BE2C (cell line): ENCODE data around the gene LEFTY1.
A peak's percentile ranks its signal among the peaks of the same experiment; 100 is the strongest.
"Not testable (repeated sequence)": the region's sequence is repeated elsewhere in the genome, so short reads cannot be mapped to it uniquely, and the experiment has no call there.

ENCODE experiments used
- DNase-seq: peaks from one replicate; pipeline ENCODE4 v3.0.0-alpha.2; 2020
- H3K27me3 ChIP-seq: fragments of 250-450 bp; sonication (Bioruptor Pico); 2 replicates; pipeline ENCODE4 v1.5.1; 2020; ENCODE audit warnings: mild to moderate bottlenecking
- H3K36me3 ChIP-seq: fragments of 250-450 bp; sonication (Bioruptor Pico); 2 replicates; pipeline ENCODE4 v1.5.1; 2020; ENCODE audit warnings: mild to moderate bottlenecking
- H3K4me1 ChIP-seq: fragments of 250-450 bp; sonication (Bioruptor Pico); 2 replicates; pipeline ENCODE4 v1.5.1; 2020
- H3K4me3 ChIP-seq: 2 replicates; pipeline ENCODE4 v1.5.1; 2011; ENCODE audit warnings: low read depth, low read length
- H3K9me3 ChIP-seq: fragments of 250-450 bp; sonication (Bioruptor Pico); 2 replicates; pipeline ENCODE4 v1.5.1; 2020
- TF ChIP-seq, protein P1 (sequence below): IDR thresholded peaks from 2 replicates; pipeline ENCODE4 v1.5.1; 2012; ENCODE audit warnings: mild to moderate bottlenecking, low read depth, low read length

The LEFTY1 gene

DNA sequence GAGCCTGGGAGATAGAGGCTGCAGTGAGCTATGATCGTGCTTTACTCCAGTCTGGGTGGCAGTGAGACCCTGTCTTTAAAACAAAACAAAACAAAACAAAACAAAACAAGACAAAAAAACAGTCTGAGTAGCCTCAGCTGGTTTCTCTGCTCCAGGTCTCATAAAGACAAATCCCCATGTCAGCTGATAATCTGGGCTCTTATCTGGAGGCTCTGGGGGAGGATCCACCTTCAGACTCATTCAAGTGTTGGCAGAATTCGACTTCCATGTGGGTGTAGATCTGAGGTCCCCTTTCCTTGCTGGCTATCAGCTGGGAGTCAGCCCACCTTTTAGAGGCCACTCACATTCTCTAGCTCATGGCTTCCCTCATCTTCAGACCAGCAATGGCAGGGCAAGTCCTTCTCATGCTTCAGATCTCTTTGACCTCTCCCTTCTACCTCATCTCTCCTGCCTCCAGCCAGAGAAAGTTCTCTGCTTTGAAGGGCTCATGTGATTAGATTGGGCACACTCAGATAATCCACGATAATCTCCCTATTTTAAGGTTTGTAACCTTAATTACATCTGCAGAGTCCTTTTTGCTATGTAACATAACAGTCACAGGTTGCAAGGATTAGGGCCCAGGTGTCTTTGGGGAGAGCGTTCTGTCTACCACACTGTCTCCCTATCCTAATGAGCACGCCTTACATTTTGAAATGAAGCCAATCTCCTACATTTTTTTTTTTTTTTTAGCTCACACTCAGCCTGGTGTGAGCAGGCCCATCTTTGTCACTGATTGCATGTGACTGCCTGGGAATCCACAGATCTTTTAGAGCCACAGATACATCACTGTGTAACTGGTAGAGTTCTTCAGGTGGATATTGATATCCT is 42.6 kb upstream of the LEFTY1 start:
- no peaks in the 10 kb centered on the region for H3K36me3 ChIP-seq
- no peak overlapping the region for H3K4me3 ChIP-seq
- TF ChIP-seq, protein P1, sequence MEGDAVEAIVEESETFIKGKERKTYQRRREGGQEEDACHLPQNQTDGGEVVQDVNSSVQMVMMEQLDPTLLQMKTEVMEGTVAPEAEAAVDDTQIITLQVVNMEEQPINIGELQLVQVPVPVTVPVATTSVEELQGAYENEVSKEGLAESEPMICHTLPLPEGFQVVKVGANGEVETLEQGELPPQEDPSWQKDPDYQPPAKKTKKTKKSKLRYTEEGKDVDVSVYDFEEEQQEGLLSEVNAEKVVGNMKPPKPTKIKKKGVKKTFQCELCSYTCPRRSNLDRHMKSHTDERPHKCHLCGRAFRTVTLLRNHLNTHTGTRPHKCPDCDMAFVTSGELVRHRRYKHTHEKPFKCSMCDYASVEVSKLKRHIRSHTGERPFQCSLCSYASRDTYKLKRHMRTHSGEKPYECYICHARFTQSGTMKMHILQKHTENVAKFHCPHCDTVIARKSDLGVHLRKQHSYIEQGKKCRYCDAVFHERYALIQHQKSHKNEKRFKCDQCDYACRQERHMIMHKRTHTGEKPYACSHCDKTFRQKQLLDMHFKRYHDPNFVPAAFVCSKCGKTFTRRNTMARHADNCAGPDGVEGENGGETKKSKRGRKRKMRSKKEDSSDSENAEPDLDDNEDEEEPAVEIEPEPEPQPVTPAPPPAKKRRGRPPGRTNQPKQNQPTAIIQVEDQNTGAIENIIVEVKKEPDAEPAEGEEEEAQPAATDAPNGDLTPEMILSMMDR: no peak
- H3K27me3 ChIP-seq: no peaks in the 10 kb centered on the region
- no peaks in the 10 kb centered on the region for H3K9me3 ChIP-seq
- H3K4me1 ChIP-seq: 0 out of 2 replicates have a peak, but pooled peaks cover 2% of the 10 kb centered on the region
- no peak for DNase-seq

DNA sequence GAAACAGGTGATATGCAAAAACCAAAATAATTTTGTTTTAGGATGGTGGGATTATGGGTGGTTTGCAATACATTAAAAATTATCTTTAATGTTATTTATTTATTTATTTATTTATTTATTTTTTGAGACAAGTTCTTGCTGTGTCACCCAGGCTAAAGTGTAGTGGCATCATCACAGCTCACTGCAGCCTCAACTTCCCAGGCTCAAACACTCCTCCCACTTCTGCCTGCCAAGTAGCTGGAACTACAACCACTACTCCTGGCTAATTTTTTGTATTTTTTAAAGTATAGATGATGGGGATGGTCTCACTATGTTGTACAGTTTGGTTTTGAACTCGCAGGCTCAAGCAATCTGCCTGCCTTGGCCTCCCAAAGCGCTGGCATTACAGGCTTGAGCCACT is 41.6 kb upstream of the LEFTY1 start:
- DNase-seq: no peak
- TF ChIP-seq, protein P1: no peak
- Histone ChIP-seq H3K4me1 (0 out of 2 replicates have a peak, but pooled peaks cover 2% of the 10 kb centered on the region), H3K36me3 (no peaks in the 10 kb centered on the region), H3K27me3 (no peaks in the 10 kb centered on the region), H3K4me3 (no peak overlapping the region), H3K9me3 (no peaks in the 10 kb centered on the region)

DNA sequence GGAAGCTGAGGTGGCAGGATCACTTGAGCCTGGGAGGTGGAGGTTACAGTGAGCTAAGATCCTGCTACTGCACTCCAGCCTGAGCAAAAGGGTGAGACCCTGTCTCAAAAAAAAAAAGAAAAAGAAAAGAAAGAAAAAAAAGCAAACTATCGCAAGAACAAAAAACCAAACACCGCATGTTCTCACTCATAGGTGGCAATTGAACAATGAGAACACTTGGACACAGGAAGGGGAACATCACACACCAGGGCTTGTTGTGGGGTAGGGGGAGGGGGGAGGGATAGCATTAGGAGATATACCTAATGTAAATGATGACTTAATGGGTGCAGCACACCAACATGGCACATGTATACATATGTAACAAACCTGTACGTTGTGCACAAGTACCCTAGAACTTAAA is 40.5 kb upstream of the LEFTY1 start:
- H3K4me3 ChIP-seq, H3K36me3 ChIP-seq, H3K9me3 ChIP-seq, DNase-seq, H3K4me1 ChIP-seq, H3K27me3 ChIP-seq: not testable (repeated sequence)

DNA sequence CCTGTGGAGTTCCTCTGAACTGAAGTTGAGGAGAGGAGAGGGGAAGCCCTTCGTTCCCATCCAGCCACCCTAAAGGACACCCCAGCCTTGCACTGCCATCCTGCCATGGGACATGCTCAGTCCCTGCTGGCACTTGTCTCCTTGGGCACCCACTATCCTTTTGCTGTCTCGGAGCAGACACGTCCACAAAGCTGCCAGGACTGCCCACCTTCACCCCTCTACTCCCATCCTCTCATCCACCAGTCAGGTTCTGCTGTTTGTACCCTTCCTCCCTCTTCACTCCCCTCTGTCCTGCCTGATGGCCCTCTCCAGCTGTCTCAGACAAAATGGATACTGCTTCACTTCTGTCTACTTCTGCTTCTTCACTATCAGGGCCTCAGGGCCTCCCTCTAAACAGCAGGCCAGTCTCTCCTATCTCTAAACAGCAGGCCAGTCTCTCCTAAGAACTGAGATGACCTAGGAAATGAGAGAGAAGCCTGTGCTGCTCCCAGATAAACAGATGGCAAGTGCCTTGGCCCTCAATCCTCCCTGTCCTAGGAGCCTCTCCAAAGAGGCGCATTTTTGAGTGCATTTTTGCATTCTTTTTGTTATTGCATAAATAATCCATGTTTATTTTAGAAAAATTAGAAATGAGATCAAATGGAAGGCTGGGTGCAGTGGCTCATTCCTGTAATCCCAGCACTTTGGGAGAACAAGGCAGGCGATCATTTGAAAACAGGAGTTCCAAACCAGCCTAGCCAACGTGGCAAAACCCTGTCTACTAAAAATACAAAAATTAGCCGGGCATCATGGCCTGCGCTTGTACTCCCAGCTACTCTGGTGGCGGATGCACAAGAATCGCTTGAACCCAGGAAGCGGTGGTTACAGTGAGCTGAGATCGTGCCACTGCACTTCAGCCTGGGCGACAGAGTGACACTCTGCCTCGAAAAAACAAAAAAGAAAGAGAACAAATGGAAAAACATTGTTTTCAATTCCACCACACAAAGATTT is 39.5 kb upstream of the LEFTY1 start:
- TF ChIP-seq, protein P1: no peak
- no peak for DNase-seq
- H3K4me1 ChIP-seq: 0 out of 2 replicates have a peak, but pooled peaks cover 2% of the 10 kb centered on the region
- no peaks in the 10 kb centered on the region for H3K36me3 ChIP-seq
- H3K27me3 ChIP-seq: no peaks in the 10 kb centered on the region
- no peak overlapping the region for H3K4me3 ChIP-seq
- H3K9me3 ChIP-seq: no peaks in the 10 kb centered on the region

DNA sequence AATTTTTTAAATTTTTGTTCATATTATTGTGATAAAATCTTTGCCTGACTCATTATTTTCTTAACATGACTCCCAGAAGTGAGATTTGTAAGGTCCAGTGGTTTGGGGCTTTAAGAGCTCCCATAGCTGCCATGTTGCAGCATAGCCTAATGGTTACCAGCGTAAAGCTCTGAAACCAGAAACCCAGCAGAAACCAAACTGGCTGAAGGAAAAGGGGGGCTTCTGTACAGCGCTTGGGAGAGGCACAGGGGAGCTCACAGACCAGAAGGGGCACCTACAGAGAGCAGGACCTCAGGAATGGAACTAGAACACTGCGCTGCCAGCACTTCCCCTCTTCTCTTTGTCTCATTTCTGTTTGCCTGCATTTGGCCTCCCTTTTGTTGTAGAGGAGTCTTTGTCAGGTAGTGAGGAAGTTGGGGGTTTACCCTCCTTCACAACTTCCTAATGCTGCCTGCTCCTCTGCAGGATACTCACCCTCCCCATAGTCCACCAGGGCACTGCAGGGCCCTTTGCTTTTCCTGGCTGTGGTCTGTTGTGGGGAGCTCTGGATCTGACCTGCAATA is 37.7 kb upstream of the LEFTY1 start:
- no peaks in the 10 kb centered on the region for H3K27me3 ChIP-seq
- DNase-seq: no peak
- H3K36me3 ChIP-seq: peaks cover 10% of the 10 kb centered on the region
- H3K9me3 ChIP-seq: no peaks in the 10 kb centered on the region
- H3K4me3 ChIP-seq: no peak overlapping the region
- TF ChIP-seq, protein P1: no peak
- H3K4me1 ChIP-seq: peaks cover 5% of the 10 kb centered on the region; the same call in 1 of the 2 replicates

DNA sequence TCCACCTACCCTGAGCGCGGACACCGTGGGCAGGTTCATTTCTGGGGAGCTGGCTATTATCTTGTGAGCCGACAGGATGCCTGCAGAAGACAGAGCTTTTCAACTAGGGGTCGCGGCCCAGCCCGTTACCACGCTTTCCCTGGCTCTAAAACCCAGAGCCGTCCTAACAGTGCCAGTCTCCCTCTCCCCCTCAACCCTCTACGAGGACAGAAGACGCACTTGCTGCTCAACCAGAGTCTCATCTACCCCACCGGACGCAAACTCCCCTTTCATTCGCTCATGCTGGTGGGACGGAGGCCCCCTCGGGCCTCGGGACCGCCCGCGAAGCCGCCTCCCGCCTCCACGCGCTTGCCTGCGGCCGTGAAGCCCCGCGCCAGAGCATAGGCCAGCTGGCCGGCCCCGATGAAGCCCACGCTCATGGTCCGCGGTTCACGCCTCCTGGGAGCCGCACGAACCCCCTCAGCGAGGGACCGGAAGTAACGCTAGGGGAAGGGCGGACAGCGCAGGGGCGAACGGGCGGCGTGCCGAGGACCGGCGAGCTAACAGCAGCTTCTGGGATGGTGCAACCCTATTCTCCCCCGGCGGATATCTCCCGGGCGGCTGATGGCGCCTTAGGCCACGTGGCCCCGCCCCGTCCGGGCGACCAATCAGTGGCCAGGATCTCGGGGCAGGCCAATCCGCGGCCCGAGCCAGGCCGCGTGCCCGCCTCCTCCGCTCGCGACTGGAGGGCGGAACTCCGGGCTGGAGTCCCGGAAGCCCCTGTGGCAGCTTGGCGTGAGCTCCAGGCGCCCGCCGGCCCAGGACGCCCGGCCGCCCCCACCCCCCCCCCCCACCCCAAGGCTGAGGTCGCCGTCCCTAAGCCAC is 35.0 kb upstream of the LEFTY1 start, which contains the start of gene PYCR2:
TSS of gene PYCR2 (minus strand) at position 559 of the 864 bp plus-strand sequence. CDS start at position 419, 140 bp downstream.
- Histone ChIP-seq H3K36me3 (peaks cover 23% of the 10 kb centered on the region), H3K9me3 (no peaks in the 10 kb centered on the region), H3K4me3 (peak within 1 kb of the TSS; percentile 99), H3K4me1 (peaks cover 5% of the 10 kb centered on the region; the same call in 1 of the 2 replicates), H3K27me3 (no peaks in the 10 kb centered on the region)
- DNase-seq: peak; percentile 98
- TF ChIP-seq, protein P1: no peak
